PFSK-1 (cell line): ENCODE measurements around the gene FBXL14.

Experiments
- FOXP2 ChIP-seq: optimal IDR thresholded peaks from 2 replicates; pipeline ENCODE3; 2011; ENCODE audit warnings: borderline replicate concordance, control low read depth, inconsistent platforms; ENCODE audit not compliant: insufficient read depth; ENCODE audit errors: extremely low read length, extremely low read depth
- POLR2AphosphoS5 ChIP-seq: IDR thresholded peaks from 2 replicates; pipeline ENCODE4 v1.6.1; 2012; ENCODE audit warnings: low read depth, mild to moderate bottlenecking, control low read depth, low read length, moderate library complexity
- SIN3A ChIP-seq: IDR thresholded peaks from 2 replicates; pipeline ENCODE4 v1.6.1; 2012; ENCODE audit warnings: mild to moderate bottlenecking, low read length, moderate library complexity, borderline replicate concordance; ENCODE audit not compliant: insufficient read depth
- TAF1 ChIP-seq: IDR thresholded peaks from 2 replicates; pipeline ENCODE4 v1.6.1; 2012; ENCODE audit warnings: low read length, control low read depth, borderline replicate concordance; ENCODE audit not compliant: insufficient read depth
- TF ChIP-seq, protein P1 (sequence below), 2 experiments: IDR thresholded peaks; 2 replicates each; pipeline versions ENCODE4 v1.6.1 to v1.8.0; 2011 to 2012; ENCODE audit warnings: low read depth in 2 of 2, low read length in 2 of 2, control low read depth in 1 of 2, inconsistent platforms in 1 of 2, mild to moderate bottlenecking in 1 of 2, moderate library complexity in 1 of 2; ENCODE audit not compliant: insufficient read depth in 1 of 2

The FBXL14 gene

DNA sequence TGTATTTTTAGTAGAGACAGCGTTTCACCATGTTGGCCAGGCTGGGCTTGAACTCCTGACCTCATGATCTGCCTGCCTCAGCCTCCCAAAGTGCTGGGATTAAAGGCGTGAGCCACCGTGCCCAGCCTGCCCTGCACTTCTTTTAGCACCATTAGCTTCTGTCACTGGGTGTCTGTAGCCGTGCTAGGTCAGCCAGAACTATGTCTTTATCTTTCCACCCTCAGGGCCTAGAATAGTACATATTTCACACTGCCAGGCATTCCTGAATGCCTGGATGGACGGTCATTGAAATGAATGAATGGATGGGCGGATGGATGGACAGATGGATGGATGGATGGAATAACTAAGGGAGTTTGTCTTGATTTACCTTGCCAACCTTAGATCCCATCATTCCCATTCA lies 33.7 kb downstream of the FBXL14 start:
- TF ChIP-seq SIN3A (no peak), POLR2AphosphoS5 (no peak), TAF1 (no peak), FOXP2 (no peak)
- TF ChIP-seq, protein P1, sequence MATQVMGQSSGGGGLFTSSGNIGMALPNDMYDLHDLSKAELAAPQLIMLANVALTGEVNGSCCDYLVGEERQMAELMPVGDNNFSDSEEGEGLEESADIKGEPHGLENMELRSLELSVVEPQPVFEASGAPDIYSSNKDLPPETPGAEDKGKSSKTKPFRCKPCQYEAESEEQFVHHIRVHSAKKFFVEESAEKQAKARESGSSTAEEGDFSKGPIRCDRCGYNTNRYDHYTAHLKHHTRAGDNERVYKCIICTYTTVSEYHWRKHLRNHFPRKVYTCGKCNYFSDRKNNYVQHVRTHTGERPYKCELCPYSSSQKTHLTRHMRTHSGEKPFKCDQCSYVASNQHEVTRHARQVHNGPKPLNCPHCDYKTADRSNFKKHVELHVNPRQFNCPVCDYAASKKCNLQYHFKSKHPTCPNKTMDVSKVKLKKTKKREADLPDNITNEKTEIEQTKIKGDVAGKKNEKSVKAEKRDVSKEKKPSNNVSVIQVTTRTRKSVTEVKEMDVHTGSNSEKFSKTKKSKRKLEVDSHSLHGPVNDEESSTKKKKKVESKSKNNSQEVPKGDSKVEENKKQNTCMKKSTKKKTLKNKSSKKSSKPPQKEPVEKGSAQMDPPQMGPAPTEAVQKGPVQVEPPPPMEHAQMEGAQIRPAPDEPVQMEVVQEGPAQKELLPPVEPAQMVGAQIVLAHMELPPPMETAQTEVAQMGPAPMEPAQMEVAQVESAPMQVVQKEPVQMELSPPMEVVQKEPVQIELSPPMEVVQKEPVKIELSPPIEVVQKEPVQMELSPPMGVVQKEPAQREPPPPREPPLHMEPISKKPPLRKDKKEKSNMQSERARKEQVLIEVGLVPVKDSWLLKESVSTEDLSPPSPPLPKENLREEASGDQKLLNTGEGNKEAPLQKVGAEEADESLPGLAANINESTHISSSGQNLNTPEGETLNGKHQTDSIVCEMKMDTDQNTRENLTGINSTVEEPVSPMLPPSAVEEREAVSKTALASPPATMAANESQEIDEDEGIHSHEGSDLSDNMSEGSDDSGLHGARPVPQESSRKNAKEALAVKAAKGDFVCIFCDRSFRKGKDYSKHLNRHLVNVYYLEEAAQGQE (IDR thresholded peaks at IDR 0.05; ENCODE audit: insufficient read depth in 1 of 2, low read depth in 2 of 2, low read length in 2 of 2), result no peak

DNA sequence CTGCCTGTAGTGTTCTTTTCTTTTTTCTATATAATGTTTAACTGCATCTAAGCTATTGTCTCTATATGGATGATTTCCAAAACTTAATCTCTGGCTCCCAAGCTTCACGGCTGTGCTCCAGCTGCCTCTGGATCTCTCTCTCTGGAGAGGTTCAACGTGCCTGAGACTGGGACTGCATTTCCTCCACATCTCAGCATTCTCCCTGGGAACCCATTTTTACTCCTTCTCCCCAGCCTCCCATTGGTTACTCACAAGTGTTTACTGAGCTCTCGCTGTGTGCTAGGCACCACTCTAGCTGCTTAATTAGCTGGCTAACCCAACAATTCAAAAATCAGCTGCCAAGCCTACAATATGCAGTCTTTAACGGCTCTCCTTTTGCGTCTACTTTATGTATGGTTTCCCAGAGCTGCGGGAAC lies 34.7 kb downstream of the FBXL14 start:
- TF ChIP-seq SIN3A (no peak), TAF1 (no peak), POLR2AphosphoS5 (no peak), FOXP2 (no peak)
- TF ChIP-seq, protein P1 (IDR thresholded peaks at IDR 0.05; ENCODE audit: insufficient read depth in 1 of 2, low read depth in 2 of 2, low read length in 2 of 2), result no peak

DNA sequence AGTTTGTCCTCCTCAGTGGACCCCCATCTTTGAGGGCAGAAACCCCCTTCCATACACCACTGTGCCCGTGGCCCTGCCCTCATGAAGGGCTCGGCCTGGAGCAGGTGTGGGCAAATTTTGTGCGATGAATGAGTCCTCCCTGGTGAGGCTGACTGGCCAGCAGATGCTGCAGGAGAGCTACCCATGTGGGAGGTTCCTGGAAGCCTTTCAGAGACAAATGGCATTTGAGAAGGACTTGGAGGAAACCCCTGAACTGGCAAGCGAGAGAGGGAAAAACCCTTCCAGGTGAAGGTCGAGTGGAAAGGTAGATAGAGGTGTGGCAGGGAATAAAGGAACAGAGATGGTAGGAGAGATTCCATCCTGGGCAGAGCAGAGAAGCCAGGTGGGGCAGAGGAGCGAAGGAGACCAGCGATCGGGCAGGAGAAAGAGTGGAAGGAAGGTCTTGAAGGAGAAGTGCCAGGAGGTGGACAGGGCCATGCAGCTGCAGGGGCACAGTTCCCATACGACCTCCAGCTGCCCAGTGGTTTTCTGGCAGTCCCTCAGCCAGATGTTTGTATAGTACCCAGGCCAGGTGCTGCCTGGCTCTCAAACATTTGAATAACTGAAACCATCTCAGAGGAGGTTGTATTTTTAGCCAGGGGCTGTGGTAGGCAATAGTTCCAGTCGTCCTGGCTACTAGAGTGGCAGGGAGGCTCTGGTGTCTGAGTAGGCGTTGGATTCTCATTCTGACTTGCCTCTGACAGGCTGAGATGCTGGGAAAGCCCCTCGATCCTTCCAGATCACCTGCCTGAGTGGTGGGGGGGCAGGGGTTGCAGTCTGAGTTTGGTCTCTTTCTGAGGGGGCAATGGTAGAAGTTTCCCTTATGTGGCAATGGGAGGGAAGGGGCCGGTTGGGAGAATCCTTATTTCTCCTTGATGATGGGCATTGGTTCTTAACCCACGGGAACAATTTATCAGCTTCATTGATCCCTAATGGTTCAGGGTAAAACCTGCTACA lies 40.1 kb downstream of the FBXL14 start:
- TF ChIP-seq POLR2AphosphoS5, result no peak
- TF ChIP-seq TAF1, result no peak
- TF ChIP-seq, protein P1 (IDR thresholded peaks at IDR 0.05; ENCODE audit: insufficient read depth in 1 of 2, low read depth in 2 of 2, low read length in 2 of 2), result no peak
- TF ChIP-seq FOXP2, result no peak
- TF ChIP-seq SIN3A, result no peak

DNA sequence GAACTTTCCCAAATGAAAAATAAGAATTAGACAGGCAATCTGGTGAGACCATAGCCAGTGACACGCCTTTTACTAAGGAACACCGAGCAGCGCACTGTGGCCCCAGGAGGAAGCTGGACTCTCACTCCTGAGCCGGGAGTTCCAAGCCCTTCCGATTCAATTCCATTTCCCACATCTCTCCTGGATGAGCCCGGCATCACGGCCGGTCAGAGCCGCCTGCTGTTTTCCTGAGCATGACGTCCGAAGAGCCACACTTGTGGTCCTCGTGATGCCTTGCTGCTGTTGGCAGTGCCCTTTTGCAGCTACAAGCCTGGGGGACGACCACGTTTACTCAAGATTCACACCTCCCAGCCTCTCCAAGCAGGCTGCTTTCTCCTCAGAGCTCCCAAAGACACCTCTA lies 40.8 kb downstream of the FBXL14 start:
- no peak for TF ChIP-seq POLR2AphosphoS5
- no peak for TF ChIP-seq SIN3A
- TF ChIP-seq, protein P1 (IDR thresholded peaks at IDR 0.05; ENCODE audit: insufficient read depth in 1 of 2, low read depth in 2 of 2, low read length in 2 of 2), result no peak
- TF ChIP-seq TAF1, result no peak
- TF ChIP-seq FOXP2, result no peak
